NCI-H146 treated with DMSO at 0.1 percent for 48 hours (cell line): ENCODE measurements around the gene TMEM132D.
"Not testable (repeated sequence)": the region's sequence is repeated elsewhere in the genome, so short reads cannot be mapped to it uniquely, and the experiment has no call there.

ENCODE experiments used
- DNase-seq: peaks from one replicate; lab custom pipeline; 2025; ENCODE audit not compliant: unreplicated experiment; lab: John Stamatoyannopoulos, UW

Gene TMEM132D

GRCh38 chr12:129076441-129077320 lies 827.1 kb downstream of the TMEM132D start:
- no peak for DNase-seq

DNA sequence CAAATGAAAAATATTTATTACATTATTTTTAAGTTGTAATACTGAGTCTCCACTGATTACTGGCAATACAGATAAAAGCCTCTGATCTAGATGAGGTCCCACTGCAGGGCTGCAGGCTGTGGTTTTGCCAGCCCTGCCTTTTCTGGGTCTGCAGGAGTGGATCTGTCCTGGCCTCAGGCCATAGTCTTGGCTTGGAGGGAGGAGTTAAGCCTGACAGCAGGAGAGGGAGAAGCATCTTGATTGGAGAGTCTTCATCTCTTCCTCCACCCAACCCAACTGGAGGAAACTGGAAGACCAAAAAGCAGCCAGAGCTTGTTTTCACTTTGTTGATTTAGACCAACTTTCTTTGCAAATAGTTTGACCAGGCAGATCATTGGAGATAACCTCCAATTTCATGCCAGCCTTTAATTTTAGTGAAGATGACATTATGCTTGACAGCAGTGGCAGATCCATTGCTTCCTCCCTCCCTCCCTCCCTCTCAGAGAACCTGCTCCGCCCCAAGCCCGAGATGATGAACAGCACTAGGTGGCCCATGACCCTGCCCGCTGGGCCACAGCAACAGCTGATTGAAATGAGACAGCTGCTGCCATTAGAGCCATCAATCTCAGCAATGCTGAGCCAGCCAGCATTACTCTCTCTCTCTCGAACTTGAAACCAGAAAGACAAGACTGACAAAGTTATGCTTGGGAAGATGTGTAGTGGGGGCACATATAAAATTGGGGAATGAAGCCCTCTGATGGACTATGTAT lies 828.2 kb downstream of the TMEM132D start:
- DNase-seq, result peak; percentile 54

GRCh38 chr12:129074379-129074778 lies 829.4 kb downstream of the TMEM132D start:
- no peak for DNase-seq

DNA sequence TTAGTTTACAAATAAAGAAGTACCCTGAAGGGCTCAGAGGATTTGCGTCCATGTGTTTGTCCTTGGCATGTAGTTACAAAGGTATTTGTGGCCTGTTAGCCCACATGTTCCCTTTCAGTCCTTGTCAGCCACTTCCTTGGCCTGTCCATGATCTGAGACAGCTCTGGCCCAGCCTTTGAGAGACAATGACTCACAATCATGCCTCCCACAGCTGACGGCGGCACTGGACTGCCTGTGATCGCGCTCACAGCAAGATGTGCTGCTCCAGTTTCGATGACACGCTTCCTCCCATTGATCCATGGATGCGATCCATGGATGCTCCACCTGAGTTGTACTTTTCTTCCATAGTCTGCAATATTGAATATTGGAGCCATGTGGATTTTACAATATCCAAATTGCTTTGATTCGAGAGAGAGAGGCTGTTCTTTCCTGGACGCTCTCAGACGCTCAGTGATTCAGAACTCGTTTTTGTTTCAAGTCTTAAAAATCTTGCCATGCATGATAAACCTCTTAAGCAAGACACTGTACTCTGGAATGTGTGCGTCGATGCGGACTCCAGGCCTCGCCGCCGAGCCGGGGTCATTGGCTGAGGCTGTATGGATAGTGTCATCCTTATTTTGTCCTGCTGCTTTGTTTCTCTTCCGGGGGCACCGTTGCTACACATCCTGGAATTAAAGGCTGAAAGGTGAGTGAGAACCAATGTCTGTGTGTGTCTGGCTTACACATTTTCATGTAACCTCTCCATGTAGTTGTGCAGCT lies 830.5 kb downstream of the TMEM132D start:
- no peak for DNase-seq

DNA sequence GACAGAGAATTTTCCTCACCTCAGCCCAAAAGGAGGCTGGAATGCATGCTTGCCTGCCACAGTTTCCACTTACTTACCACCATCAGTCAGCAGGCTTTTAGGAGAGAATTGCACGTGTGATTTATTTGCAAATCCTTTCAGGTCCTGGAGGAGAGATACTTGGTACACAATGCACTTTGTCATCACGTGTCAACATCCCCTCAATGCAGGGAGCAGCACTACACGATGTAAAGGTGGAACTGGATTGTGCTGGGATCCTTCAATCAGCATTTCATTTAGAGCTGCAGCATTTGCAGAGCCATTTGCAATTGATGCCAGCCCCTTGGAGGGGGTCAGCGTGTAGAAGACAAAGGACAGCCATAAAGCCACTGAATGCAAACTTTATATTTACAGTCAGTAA lies 832.5 kb downstream of the TMEM132D start:
- no peak for DNase-seq

DNA sequence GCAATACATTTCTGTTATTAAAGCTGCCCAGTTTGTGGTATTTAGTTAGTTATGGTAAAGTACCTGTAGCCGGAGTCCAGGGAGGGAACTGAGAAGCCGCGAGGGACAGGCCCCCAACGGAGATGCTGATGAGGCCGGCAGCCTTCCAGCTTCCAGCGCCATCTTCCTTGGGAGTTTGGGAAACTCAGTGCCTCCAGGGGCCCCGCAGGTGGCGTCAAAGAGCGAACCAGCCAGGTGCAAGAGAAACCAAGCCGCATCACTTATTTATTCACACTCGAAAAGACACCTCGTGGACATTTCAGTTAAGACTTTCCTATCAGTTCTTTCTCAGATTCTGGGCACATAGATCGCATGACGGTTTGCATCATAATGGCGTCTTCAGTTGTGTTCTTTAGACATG lies 833.9 kb downstream of the TMEM132D start:
- no peak for DNase-seq

DNA sequence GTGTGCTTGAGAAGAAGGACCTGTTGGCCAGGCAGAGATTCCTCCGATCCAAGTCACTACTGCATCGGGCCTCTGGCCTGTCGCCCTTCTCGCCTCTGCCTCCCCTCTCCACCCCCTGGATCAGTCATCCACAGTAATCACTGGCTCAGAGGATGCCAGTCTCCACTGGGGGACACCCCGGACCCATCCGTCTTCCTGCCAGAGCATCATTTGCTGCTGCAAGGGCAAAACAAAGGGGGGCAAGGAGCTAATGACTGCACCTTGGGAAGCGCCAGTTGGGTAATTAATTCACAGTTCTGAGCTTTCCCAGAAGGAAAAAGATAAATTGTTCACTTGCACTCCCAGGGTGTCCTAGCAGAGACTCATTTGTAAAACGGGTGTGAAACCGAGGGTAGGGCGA lies 835.1 kb downstream of the TMEM132D start:
- DNase-seq, result no peak

- no peak for DNase-seq
Measured at GRCh38 chr12:129067491-129067890, 836.3 kb downstream of the TMEM132D start.

GRCh38 chr12:129064209-129064855 lies 839.5 kb downstream of the TMEM132D start:
- no peak for DNase-seq

- DNase-seq, result no peak
Measured at GRCh38 chr12:129063600-129063999, 840.2 kb downstream of the TMEM132D start.

GRCh38 chr12:129053232-129053631 lies 850.6 kb downstream of the TMEM132D start:
- DNase-seq, result no peak

DNA sequence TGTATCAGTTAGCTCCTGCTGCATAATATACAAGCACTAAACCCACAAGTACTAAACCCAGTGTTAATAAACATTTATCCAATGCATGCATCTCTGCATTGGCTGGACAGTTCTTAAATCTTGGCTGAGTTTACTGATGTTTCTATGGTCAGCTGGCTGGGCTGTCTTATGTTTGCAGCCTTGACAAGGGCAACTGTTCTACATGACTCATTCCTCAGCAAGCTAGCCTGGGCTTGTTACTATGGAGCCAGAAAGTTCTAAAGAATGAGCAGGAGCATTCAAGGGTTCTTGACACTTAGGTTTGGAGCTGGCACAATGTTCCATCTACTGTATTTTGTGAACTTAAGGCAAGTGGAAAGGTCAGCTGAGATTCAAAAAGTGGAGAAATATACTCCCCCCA lies 851.5 kb downstream of the TMEM132D start:
- no peak for DNase-seq

DNA sequence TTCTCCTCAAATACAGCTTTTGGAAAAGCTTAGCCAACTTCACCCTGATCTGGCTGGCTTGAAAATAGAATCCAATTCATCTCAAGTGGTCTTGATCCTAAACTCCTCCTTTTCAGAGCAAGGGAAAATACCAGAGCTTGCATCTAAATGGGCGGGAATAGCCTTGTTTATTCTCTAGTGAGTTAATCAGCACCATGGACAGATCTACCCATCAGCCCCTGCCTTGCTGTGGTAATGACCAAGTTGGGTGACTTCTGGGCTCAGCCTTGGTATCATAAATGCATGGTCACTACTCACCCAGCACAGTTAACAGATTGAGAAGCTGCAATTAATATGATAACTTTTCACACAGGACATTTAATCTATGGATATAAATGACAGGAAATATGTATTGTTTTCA lies 853.9 kb downstream of the TMEM132D start:
- no peak for DNase-seq

DNA sequence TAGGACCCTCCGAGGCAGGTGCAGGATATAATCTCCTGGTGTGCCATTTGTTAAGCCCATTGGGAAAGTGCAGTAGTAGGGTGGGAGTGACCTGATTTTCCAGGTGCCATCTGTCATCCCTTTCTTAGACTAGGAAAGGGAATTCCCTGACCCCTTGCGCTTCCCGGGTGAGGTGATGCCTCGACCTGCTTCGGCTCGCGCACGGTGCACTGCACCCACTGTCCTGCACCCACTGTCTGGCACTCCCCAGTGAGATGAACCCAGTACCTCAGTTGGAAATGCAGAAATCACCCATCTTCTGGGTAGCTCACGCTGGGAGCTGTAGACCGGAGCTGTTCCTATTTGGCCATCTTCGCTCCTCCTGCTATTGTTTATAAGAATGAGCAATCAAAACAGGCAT lies 860.5 kb downstream of the TMEM132D start:
- DNase-seq, result not testable (repeated sequence)

DNA sequence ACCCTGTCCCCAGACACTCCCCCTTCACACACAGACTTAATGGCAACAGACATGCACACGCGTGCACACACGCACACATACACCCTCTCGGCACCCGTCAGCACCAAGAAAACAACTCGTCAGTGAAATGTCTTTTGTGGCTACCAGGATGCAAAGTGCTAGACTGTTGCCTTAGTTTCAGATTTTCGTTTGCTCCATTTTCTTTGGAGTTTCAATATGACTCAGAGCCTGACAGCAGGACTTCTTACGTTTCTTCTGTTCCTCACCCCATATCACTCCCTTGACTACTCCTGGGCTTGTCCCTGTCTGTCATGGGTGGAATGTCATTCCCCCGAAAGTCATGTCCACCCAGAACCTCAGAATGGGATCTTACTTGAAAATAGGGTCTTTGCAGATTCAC lies 867.7 kb downstream of the TMEM132D start:
- no peak for DNase-seq

DNA sequence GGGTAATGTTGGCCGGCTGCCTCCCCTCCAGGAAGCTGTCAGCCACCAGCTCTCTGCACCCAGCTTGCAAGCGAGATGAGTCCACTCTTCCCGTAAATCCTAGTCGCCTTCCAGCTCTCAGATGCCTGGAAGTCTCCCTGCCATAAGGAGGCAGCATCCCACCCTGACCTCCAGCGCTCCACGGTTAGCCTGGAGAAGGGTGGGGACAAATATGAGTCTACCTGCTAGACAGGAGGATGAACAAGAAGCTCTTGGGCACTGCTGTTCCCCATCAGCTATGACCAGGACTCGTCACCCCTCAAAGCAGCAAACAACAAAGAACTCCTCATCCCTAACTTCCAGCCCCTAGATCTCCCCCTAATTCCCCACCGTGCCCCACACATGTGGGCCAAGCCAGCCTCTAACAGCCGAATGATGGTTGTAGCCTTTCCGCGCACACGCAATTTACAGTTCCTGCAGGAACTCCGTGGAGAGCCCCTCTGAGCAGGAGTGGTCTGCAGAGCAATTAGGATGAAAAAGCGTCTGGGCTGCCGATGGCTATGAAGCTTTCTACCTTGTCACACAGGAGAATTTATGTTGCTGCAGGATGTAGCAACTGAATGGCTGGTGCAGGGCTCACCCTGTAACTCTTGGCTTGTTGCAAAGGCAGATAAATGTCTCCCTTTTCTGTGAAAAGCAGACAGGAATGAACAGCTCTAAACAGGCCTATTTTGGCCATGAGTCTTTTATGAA lies 869.1 kb downstream of the TMEM132D start:
- no peak for DNase-seq

DNA sequence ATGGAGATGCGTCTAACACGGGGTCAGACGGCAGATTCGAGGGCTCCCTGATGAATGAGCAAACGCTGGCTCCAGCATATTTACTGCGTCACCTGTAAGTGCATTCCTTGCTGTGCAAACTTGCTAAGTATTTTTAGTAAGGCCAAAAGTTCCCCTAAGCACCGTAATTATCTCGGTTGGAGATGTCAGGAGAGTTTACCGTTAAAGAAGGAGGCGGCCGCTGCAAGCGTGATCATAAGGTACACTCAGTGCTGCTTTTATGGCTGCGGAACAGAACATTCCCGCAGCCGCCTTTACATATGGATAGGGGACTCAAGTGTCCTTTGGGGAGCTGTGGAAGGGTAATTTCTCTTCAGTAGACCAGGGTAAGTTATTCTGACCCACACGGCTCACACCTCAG lies 875.0 kb downstream of the TMEM132D start:
- DNase-seq, result peak; percentile 48

DNA sequence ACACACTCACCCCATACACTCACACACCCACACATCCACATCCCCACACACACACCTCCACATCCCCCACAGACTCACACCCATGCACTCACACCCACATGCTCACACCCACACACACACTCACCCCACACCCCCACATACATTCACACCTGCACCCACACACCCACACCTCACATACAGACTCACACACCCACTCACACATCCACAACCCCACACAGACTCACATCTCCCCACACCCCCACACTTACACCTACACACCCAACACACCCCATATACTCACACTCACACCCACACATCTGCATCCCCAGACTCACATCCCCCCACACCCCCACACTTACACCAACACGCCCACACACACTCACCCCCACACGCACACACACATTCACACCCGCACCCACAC lies 878.8 kb downstream of the TMEM132D start:
- DNase-seq, result no peak
